Mesothelial cell of epicardium (in vitro differentiated cells): Measurements from ENCODE around the gene TRABD2A. TPM values are rescaled to one million over a fixed set of nuclear protein-coding genes. Genes with fewer than 3 reads are reported as not detected.
"Not testable (repeated sequence)": the region's sequence is repeated elsewhere in the genome, so short reads cannot be mapped to it uniquely, and the experiment has no call there.

Source experiments
- DNase-seq, 2 experiments: peaks; one replicate each; pipeline ENCODE4 v3.0.0; 2021; ENCODE audit warnings: low spot score in 2 of 2; ENCODE audit not compliant: unreplicated experiment in 2 of 2
- H3K27ac Mint-ChIP-seq: 2 replicates; pipeline ENCODE4 v1.8.0; 2021; ENCODE audit warnings: mixed read lengths
- H3K27me3 Mint-ChIP-seq: 2 replicates; pipeline ENCODE4 v1.8.0; 2021; ENCODE audit warnings: low read depth, mixed read lengths
- H3K36me3 Mint-ChIP-seq: 2 replicates; pipeline ENCODE4 v1.8.0; 2021; ENCODE audit warnings: mixed read lengths
- H3K4me1 Mint-ChIP-seq: 2 replicates; pipeline ENCODE4 v1.8.0; 2021; ENCODE audit warnings: mixed read lengths
- H3K4me3 Mint-ChIP-seq: 2 replicates; pipeline ENCODE4 v1.8.0; 2021; ENCODE audit warnings: mild to moderate bottlenecking, moderate library complexity, mixed read lengths
- H3K9me3 Mint-ChIP-seq: 2 replicates; pipeline ENCODE4 v1.8.0; 2021; ENCODE audit warnings: mixed read lengths
- CTCF ChIP-seq: fragments of 200-600 bp; sonication (generic); IDR thresholded peaks from one replicate; pipeline ENCODE4 v1.5.0; 2021; ENCODE audit warnings: antibody characterized with exemption; ENCODE audit not compliant: unreplicated experiment
- total RNA-seq: library from RNA; stranded (reverse); gene quantifications from 3 replicates; pipeline ENCODE4 v1.2.1, GENCODE V29; 2021

The TRABD2A gene
- total RNA-seq, 1 donor from 2014 or later, result 0.45 TPM

- H3K4me3 Mint-ChIP-seq, result no peak overlapping the region
- TF ChIP-seq CTCF, result no peak
- no peaks in the 10 kb centered on the region for H3K27me3 Mint-ChIP-seq
- H3K9me3 Mint-ChIP-seq, result peaks cover 28% of the 10 kb centered on the region
- no peaks in the 10 kb centered on the region for H3K36me3 Mint-ChIP-seq
- H3K4me1 Mint-ChIP-seq, result no peaks in the 10 kb centered on the region
- DNase-seq, result no peak
- no peak overlapping the region for H3K27ac Mint-ChIP-seq
Observed at GRCh38 chr2:84778911-84779690, 101.8 kb downstream of the TRABD2A start.

GRCh38 chr2:84776011-84776410, 104.9 kb downstream of the TRABD2A start:
- Mint-ChIP-seq H3K36me3 (no peaks in the 10 kb centered on the region), H3K9me3 (peaks cover 57% of the 10 kb centered on the region), H3K27me3 (no peaks in the 10 kb centered on the region), H3K4me3 (no peak overlapping the region), H3K4me1 (no peaks in the 10 kb centered on the region), H3K27ac (no peak overlapping the region)
- TF ChIP-seq CTCF, result no peak
- DNase-seq, result no peak

- not testable (repeated sequence) for H3K27ac Mint-ChIP-seq, H3K36me3 Mint-ChIP-seq, H3K4me3 Mint-ChIP-seq, H3K27me3 Mint-ChIP-seq, H3K4me1 Mint-ChIP-seq, DNase-seq
- H3K9me3 Mint-ChIP-seq, result peaks cover 62% of the 10 kb centered on the region
Observed at GRCh38 chr2:84773562-84773961, 107.3 kb downstream of the TRABD2A start.

Other genes starting within 250 kb of the TRABD2A start
- gene TMSB10, start 24.6 kb upstream of the TRABD2A start, total RNA-seq, result 1,288 to 1,313 TPM (median 1,289 TPM) in 3 replicates
- 62.2 to 63.9 TPM (median 63.5 TPM) in 3 replicates for gene KCMF1, start 90.1 kb upstream of the TRABD2A start, total RNA-seq